PC-3 (cell line): ENCODE measurements around the gene SIGLEC6. TPM values are rescaled to one million over a fixed set of nuclear protein-coding genes. Genes with fewer than 3 reads are reported as not detected.

Source experiments
- ATAC-seq: fragments of 200-7000 bp; cut with Tn5 transposase; 2 replicates; pipeline ENCODE4 v1.9.1; 2020; ENCODE audit warnings: mild to moderate bottlenecking, moderate library complexity
- BruUV-seq: library from RNA; stranded (reverse); fragments of 400-500 nt; replicated peaks from 2 replicates; lab custom pipeline; 2021; lab: Mats Ljungman, UMichigan
- CTCF ChIA-PET: fragments of 300-600 bp; sonication (Branson Sonifier 250); formaldehyde crosslinking; loops from one replicate; lab custom pipeline; 2022; ENCODE audit warnings: antibody characterized with exemption; lab: Charles Lee
- POLR2A ChIA-PET: fragments of 300-600 bp; sonication (Branson Sonifier 250); formaldehyde crosslinking; loops from one replicate; lab custom pipeline; 2022; ENCODE audit warnings: antibody characterized with exemption; ENCODE audit not compliant: unreplicated experiment; lab: Charles Lee
- DNase-seq: peaks from one replicate; pipeline ENCODE4 v3.0.0-alpha.2; 2015
- H2AFZ ChIP-seq: fragments of 300-600 bp; sonication (generic); 2 replicates; pipeline ENCODE4 v1.6.0; 2016; ENCODE audit warnings: antibody characterized with exemption, low read length
- H3F3A ChIP-seq: fragments of 300-600 bp; sonication (generic); one replicate; pipeline ENCODE4 v1.6.0; 2017; ENCODE audit warnings: antibody characterized with exemption, low read length, control low read depth, mild to moderate bottlenecking; ENCODE audit not compliant: unreplicated experiment
- H3K27ac ChIP-seq: fragments of 300-600 bp; sonication (generic); 2 replicates; pipeline ENCODE4 v1.5.1; 2016; ENCODE audit warnings: mild to moderate bottlenecking, low read length
- H3K27me3 ChIP-seq: fragments of 300-600 bp; sonication (generic); 2 replicates; pipeline ENCODE4 v1.6.1; 2016; ENCODE audit warnings: low read length, mixed read lengths
- H3K36me3 ChIP-seq: fragments of 300-600 bp; sonication (generic); 2 replicates; pipeline ENCODE4 v1.6.1; 2016; ENCODE audit warnings: low read depth, mixed run types, low read length, mixed read lengths
- H3K4me1 ChIP-seq: fragments of 300-600 bp; sonication (generic); 2 replicates; pipeline ENCODE4 v1.5.1; 2016; ENCODE audit warnings: low read length; ENCODE audit not compliant: insufficient read depth
- H3K4me2 ChIP-seq: fragments of 300-600 bp; sonication (generic); 2 replicates; pipeline ENCODE4 v1.6.0; 2016; ENCODE audit warnings: low read length
- H3K4me3 ChIP-seq: fragments of 300-600 bp; sonication (generic); 2 replicates; pipeline ENCODE4 v1.5.1; 2016; ENCODE audit warnings: mild to moderate bottlenecking, low read length, mixed read lengths
- H3K79me2 ChIP-seq: fragments of 300-600 bp; sonication (generic); 2 replicates; pipeline ENCODE4 v1.6.1; 2017; ENCODE audit warnings: low read length, mixed read lengths
- H3K9ac ChIP-seq: fragments of 300-600 bp; sonication (generic); 2 replicates; pipeline ENCODE4 v1.6.0; 2016; ENCODE audit warnings: mild to moderate bottlenecking, low read length
- H3K9me2 ChIP-seq: fragments of 300-600 bp; sonication (generic); replicated peaks from 2 replicates; pipeline ENCODE4 v1.6.1; 2016; ENCODE audit warnings: mixed run types, low read length, mixed read lengths
- H3K9me3 ChIP-seq: fragments of 300-600 bp; sonication (generic); 2 replicates; pipeline ENCODE4 v1.6.1; 2016; ENCODE audit warnings: low read length, mixed read lengths
- H4K20me1 ChIP-seq: fragments of 300-600 bp; sonication (generic); 2 replicates; pipeline ENCODE4 v1.6.1; 2016; ENCODE audit warnings: low read length, mixed read lengths
- CTCF ChIP-seq: fragments of 300-600 bp; sonication (generic); conservative IDR thresholded peaks from 2 replicates; pipeline ENCODE4 v1.5.1; 2017; ENCODE audit warnings: antibody characterized with exemption, low read depth, mild to moderate bottlenecking, low read length
- EZH2 ChIP-seq: fragments of 300-600 bp; sonication (generic); IDR thresholded peaks from one replicate; pipeline ENCODE4 v1.6.1; 2017; ENCODE audit warnings: antibody characterized with exemption, mild to moderate bottlenecking, low read length; ENCODE audit not compliant: unreplicated experiment
- EZH2phosphoT487 ChIP-seq: fragments of 300-600 bp; sonication (generic); IDR thresholded peaks from 2 replicates; pipeline ENCODE4 v1.6.1; 2018; ENCODE audit warnings: mild to moderate bottlenecking, antibody characterized with exemption, low read length, borderline replicate concordance
- intact Hi-C: fragments of 100-400 bp; cut with micrococcal nuclease; formaldehyde crosslinking; loops from 2 replicates; pipeline ENCODE4 v1.9.0; 2023
- total RNA-seq: library from RNA; depleted of rRNA; stranded (reverse); fragments of >200 nt; gene quantifications from 2 replicates; pipeline ENCODE4 v1.2.3, GENCODE V29; 2014

SIGLEC6 gene
- total RNA-seq, 1 experiment from 2014 or later: not detected

- TF ChIP-seq EZH2 (no peak), EZH2phosphoT487 (no peak), CTCF (no peak)
- H3K4me3 ChIP-seq: no peak overlapping the region
- no TSS peak for BruUV-seq
- no peaks in the 10 kb centered on the region for H4K20me1 ChIP-seq
- peaks cover 68% of the 10 kb centered on the region for H3K27me3 ChIP-seq
- H3K9me2 ChIP-seq: no peaks in the 10 kb centered on the region
- H3K79me2 ChIP-seq: no peaks in the 10 kb centered on the region
- intact Hi-C loops: no loop called here
- no peaks in the 10 kb centered on the region for H3K36me3 ChIP-seq
- no peaks in the 10 kb centered on the region for H3F3A ChIP-seq
- H3K9ac ChIP-seq: no peak overlapping the region
- ATAC-seq (no peak), DNase-seq (no peak)
- H3K4me1 ChIP-seq: peaks cover 14% of the 10 kb centered on the region
- CTCF ChIA-PET: no interaction called here
- no peak overlapping the region for H3K4me2 ChIP-seq
- H3K9me3 ChIP-seq: no peaks in the 10 kb centered on the region
- POLR2A ChIA-PET: no interaction called here
- no peak overlapping the region for H3K27ac ChIP-seq
- H2AFZ ChIP-seq: no peak overlapping the region
Observed at GRCh38 chr19:51542699-51543098, 11.2 kb upstream of the SIGLEC6 start.

GRCh38 chr19:51541458-51542357 lies 10.2 kb upstream of the SIGLEC6 start:
- H3K4me3 ChIP-seq: no peak overlapping the region
- TF ChIP-seq EZH2phosphoT487 (no peak), EZH2 (no peak), CTCF (no peak)
- H3K36me3 ChIP-seq: no peaks in the 10 kb centered on the region
- ChIA-PET CTCF (no interaction called here), POLR2A (no interaction called here)
- intact Hi-C loops: no loop called here
- no peak overlapping the region for H3K27ac ChIP-seq
- DNase-seq: no peak
- no peak overlapping the region for H3K4me2 ChIP-seq
- ATAC-seq: no peak
- H3K4me1 ChIP-seq: peaks cover 6% of the 10 kb centered on the region; the same call in 1 of the 2 replicates
- H3K9me2 ChIP-seq: no peaks in the 10 kb centered on the region
- no peak overlapping the region for H2AFZ ChIP-seq
- no peak overlapping the region for H3K9ac ChIP-seq
- H4K20me1 ChIP-seq: no peaks in the 10 kb centered on the region
- BruUV-seq: no TSS peak
- H3K27me3 ChIP-seq: peaks cover 74% of the 10 kb centered on the region
- H3F3A ChIP-seq: no peaks in the 10 kb centered on the region
- no peaks in the 10 kb centered on the region for H3K79me2 ChIP-seq
- no peaks in the 10 kb centered on the region for H3K9me3 ChIP-seq

- no peak for TF ChIP-seq EZH2
- no peaks in the 10 kb centered on the region for H3K4me1 ChIP-seq
- POLR2A ChIA-PET: no interaction called here
- DNase-seq (no peak), ATAC-seq (no peak)
- no peaks in the 10 kb centered on the region for H4K20me1 ChIP-seq
- no peak overlapping the region for H2AFZ ChIP-seq
- CTCF ChIA-PET: no interaction called here
- H3K27ac ChIP-seq: no peak overlapping the region
- no peak overlapping the region for H3K9ac ChIP-seq
- no peaks in the 10 kb centered on the region for H3K36me3 ChIP-seq
- no peak overlapping the region for H3K4me2 ChIP-seq
- no peaks in the 10 kb centered on the region for H3F3A ChIP-seq
- no peaks in the 10 kb centered on the region for H3K79me2 ChIP-seq
- no peak overlapping the region for H3K4me3 ChIP-seq
- no peaks in the 10 kb centered on the region for H3K9me2 ChIP-seq
- BruUV-seq: no TSS peak
- intact Hi-C loops: no loop called here
- H3K27me3 ChIP-seq: peaks cover 89% of the 10 kb centered on the region
- H3K9me3 ChIP-seq: no peaks in the 10 kb centered on the region
Observed at GRCh38 chr19:51539821-51540366, 8.4 kb upstream of the SIGLEC6 start.
